ENCODE results near the gene MAN1A2. TPM values are rescaled to one million over a fixed set of nuclear protein-coding genes. Genes with fewer than 3 reads are reported as not detected.

MAN1A2 gene
- total RNA-seq, 1 donor from 2014 or later, result 45.4 TPM

GRCh38 chr1:117576236-117576635, 209.0 kb downstream of the MAN1A2 start:
- Histone ChIP-seq H3K36me3 (ENCODE audit: control insufficient read depth in 3 of 3, insufficient read depth in 3 of 3, low read length in 3 of 3) (no peaks in the 10 kb centered on the region), H3K9ac (ENCODE audit: low read depth in 1 of 3, low read length in 3 of 3) (no peak overlapping the region)

GRCh38 chr1:117577191-117577885, 210.1 kb downstream of the MAN1A2 start:
- no peak overlapping the region for H3K27ac ChIP-seq (ENCODE audit: low read depth, low read length)
- peaks cover 1 to 5% (median 1%) of the 10 kb centered on the region in 3 donors for H3K4me1 ChIP-seq (ENCODE audit: control insufficient read depth in 3 of 3, insufficient read depth in 3 of 3, low read length in 3 of 3)
- H3K9ac ChIP-seq (ENCODE audit: low read depth in 1 of 3, low read length in 3 of 3), result no peak overlapping the region
- no peaks in the 10 kb centered on the region for H3K36me3 ChIP-seq (ENCODE audit: control insufficient read depth in 3 of 3, insufficient read depth in 3 of 3, low read length in 3 of 3)
- no peaks in the 10 kb centered on the region for H3K27me3 ChIP-seq (ENCODE audit: control insufficient read depth in 3 of 3, insufficient read depth in 3 of 3, low read length in 3 of 3)
- no peaks in the 10 kb centered on the region for H3K9me3 ChIP-seq (ENCODE audit: control insufficient read depth in 3 of 3, low read length in 3 of 3)
- H3K4me3 ChIP-seq (ENCODE audit: low read length in 3 of 3), result no peak overlapping the region

More at GRCh38 chr1:117576236-117576635, 209.0 kb downstream of the MAN1A2 start:
- H3K9me3 ChIP-seq (ENCODE audit: control insufficient read depth in 3 of 3, low read length in 3 of 3), result no peaks in the 10 kb centered on the region
- peaks cover 0 to 5% (median 0%) of the 10 kb centered on the region in 3 donors for H3K4me1 ChIP-seq (ENCODE audit: control insufficient read depth in 3 of 3, insufficient read depth in 3 of 3, low read length in 3 of 3)
- no peaks in the 10 kb centered on the region for H3K27me3 ChIP-seq (ENCODE audit: control insufficient read depth in 3 of 3, insufficient read depth in 3 of 3, low read length in 3 of 3)
- no peak overlapping the region for H3K27ac ChIP-seq (ENCODE audit: low read depth, low read length)
- no peak overlapping the region for H3K4me3 ChIP-seq (ENCODE audit: low read length in 3 of 3)

DNA sequence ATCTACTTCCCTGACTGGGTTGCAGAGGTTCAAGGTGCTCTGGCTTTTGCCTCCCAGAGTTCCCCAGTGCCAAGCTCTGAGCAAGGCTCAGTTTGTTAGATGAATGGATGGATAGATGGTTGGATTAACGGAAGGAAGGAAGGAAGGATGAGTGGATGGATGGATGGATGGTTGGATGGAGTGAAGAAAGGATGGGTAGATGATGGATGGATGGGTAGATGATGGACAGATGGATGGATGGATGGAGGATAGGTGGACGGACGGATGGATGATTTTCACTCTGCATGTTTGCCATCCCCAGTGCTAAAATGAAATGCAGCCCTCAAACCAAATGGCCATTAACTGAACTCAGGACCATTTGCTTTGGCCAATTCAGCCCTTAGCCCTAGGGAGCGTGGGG, 211.2 kb downstream of the MAN1A2 start:
- Histone ChIP-seq H3K9ac (ENCODE audit: low read depth in 1 of 3, low read length in 3 of 3) (no peak overlapping the region), H3K27me3 (ENCODE audit: control insufficient read depth in 3 of 3, insufficient read depth in 3 of 3, low read length in 3 of 3) (no peaks in the 10 kb centered on the region), H3K4me1 (ENCODE audit: control insufficient read depth in 3 of 3, insufficient read depth in 3 of 3, low read length in 3 of 3) (peaks cover 5 to 12% (median 8%) of the 10 kb centered on the region in 3 donors), H3K36me3 (ENCODE audit: control insufficient read depth in 3 of 3, insufficient read depth in 3 of 3, low read length in 3 of 3) (no peaks in the 10 kb centered on the region), H3K4me3 (ENCODE audit: low read length in 3 of 3) (no peak overlapping the region), H3K9me3 (ENCODE audit: control insufficient read depth in 3 of 3, low read length in 3 of 3) (no peaks in the 10 kb centered on the region), H3K27ac (ENCODE audit: low read depth, low read length) (no peak overlapping the region)

Other genes starting within 250 kb of the MAN1A2 start
- 7.3 TPM for gene TRIM45, start 245.7 kb upstream of the MAN1A2 start, total RNA-seq
- not detected for gene VTCN1, start 156.5 kb upstream of the MAN1A2 start, total RNA-seq
- gene TENT5C, start 238.6 kb downstream of the MAN1A2 start, total RNA-seq, result 48.0 TPM

All from skeletal muscle tissue (tissue), 4 donors.